H1 (cell line): ENCODE measurements around the gene BRIP1. TPM values are rescaled to one million over a fixed set of nuclear protein-coding genes. Genes with fewer than 3 reads are reported as not detected.

Experiments
- ASH2L ChIP-seq: fragments of 200-600, 300-600 bp; sonication (generic); IDR thresholded peaks from one replicate; pipeline ENCODE4 v1.7.1; 2017; ENCODE audit warnings: low read length
- BCL11A ChIP-seq, 2 experiments: IDR thresholded peaks; one replicate each; pipeline ENCODE4 v1.6.1; 2011; ENCODE audit warnings: low read depth in 2 of 2, low read length in 2 of 2, mild to moderate bottlenecking in 2 of 2
- CEBPB ChIP-seq: IDR thresholded peaks from 2 replicates; pipeline ENCODE4 v1.6.1; 2012; ENCODE audit warnings: low read depth, low read length
- CHD7 ChIP-seq: fragments of 300-600 bp; sonication (generic); IDR thresholded peaks from 2 replicates; pipeline ENCODE4 v1.7.1; 2012; ENCODE audit warnings: low read length, moderate library complexity, mild to moderate bottlenecking, inconsistent platforms; ENCODE audit not compliant: insufficient replicate concordance
- CREB1 ChIP-seq: IDR thresholded peaks from 2 replicates; pipeline ENCODE4 v1.6.1; 2012; ENCODE audit warnings: inconsistent platforms
- CTBP2 ChIP-seq: IDR thresholded peaks from 2 replicates; pipeline ENCODE4 v1.7.0; 2011; ENCODE audit warnings: borderline replicate concordance, mild to moderate bottlenecking, moderate library complexity, mixed read lengths, low read length; ENCODE audit not compliant: insufficient read depth, insufficient read length
- FOSL1 ChIP-seq: IDR thresholded peaks from 2 replicates; pipeline ENCODE4 v1.6.1; 2011; ENCODE audit warnings: mild to moderate bottlenecking, low read depth, low read length, moderate library complexity; ENCODE audit not compliant: insufficient read depth
- GTF2F1 ChIP-seq: IDR thresholded peaks from 2 replicates; pipeline ENCODE4 v1.6.1; 2012; ENCODE audit warnings: low read depth, low read length, improper control_type of control experiment, borderline replicate concordance
- POLR2A ChIP-seq, 2 experiments: IDR thresholded peaks; 1 replicate in 1 of 2; 2 replicates in 1 of 2; pipeline ENCODE4 v1.6.1; 2011; ENCODE audit warnings: low read depth in 2 of 2, low read length in 2 of 2, mild to moderate bottlenecking in 2 of 2; ENCODE audit errors: control extremely low read depth in 1 of 2
- POLR2AphosphoS5 ChIP-seq: IDR thresholded peaks from 2 replicates; pipeline ENCODE4 v1.6.1; 2011; ENCODE audit warnings: low read depth, low read length
- RBBP5 ChIP-seq: IDR thresholded peaks from 2 replicates; pipeline ENCODE4 v1.7.1; 2012; ENCODE audit warnings: low read depth, mild to moderate bottlenecking, inconsistent platforms, low read length, moderate library complexity, borderline replicate concordance
- SP1 ChIP-seq: IDR thresholded peaks from 2 replicates; pipeline ENCODE4 v1.6.1; 2011; ENCODE audit warnings: low read depth, low read length
- SUZ12 ChIP-seq: fragments of 200-600 bp; sonication (generic); IDR thresholded peaks from 2 replicates; pipeline ENCODE4 v1.6.1; 2012; ENCODE audit warnings: mild to moderate bottlenecking, inconsistent platforms, low read length, moderate library complexity, mixed read lengths
- polyA plus RNA-seq, 7 experiments: library from polyadenylated mRNA; depleted of rRNA in 3 of 7; stranded (reverse) in 5 of 7; unstranded in 2 of 7; fragments of >200 nt in 5 of 7; fragments of 200-250 nt in 2 of 7; gene quantifications; 1 replicate in 5 of 7; 2 replicates in 1 of 7; 4 replicates in 1 of 7; pipeline versions ENCODE4 v1.2.1 to v1.2.3, GENCODE V29; 2011 to 2013; ENCODE audit warnings: missing spikeins in 2 of 7, mixed read lengths in 2 of 7
- total RNA-seq: library from RNA; stranded (reverse); fragmentation: NEBNext Ultra II Directional; extraction: Animal tissue kit (Norgen Biotek cat#: 25700); gene quantifications from 2 replicates; pipeline ENCODE4 v1.2.1, GENCODE V29; 2021

BRIP1 gene
- total and polyA plus RNA-seq, 2 of the 8 experiments (the other 6 are each of a cell fraction or from before 2014, with no cell fraction given) = 5.8 to 19.2 TPM

- TF ChIP-seq CHD7 = no peak
- no peak for TF ChIP-seq FOSL1
- no peak for TF ChIP-seq GTF2F1
- TF ChIP-seq RBBP5 = no peak
- TF ChIP-seq SUZ12 = no peak
- no peak for TF ChIP-seq BCL11A (IDR thresholded peaks at IDR 0.05; ENCODE audit: low read depth in 2 of 2, low read length in 2 of 2)
- TF ChIP-seq POLR2AphosphoS5 = no peak
- no peak for TF ChIP-seq POLR2A (IDR thresholded peaks at IDR 0.05; ENCODE audit: control extremely low read depth in 1 of 2, low read depth in 2 of 2, low read length in 2 of 2)
- TF ChIP-seq SP1 = no peak
- TF ChIP-seq CEBPB = no peak
- no peak for TF ChIP-seq ASH2L
- TF ChIP-seq CTBP2 = no peak
- no peak for TF ChIP-seq CREB1
Observed at GRCh38 chr17:61868074-61868473, 4.7 kb upstream of the BRIP1 start (continued).
